MM.1S (cell line): Measurements from ENCODE around the gene PIBF1.

Experiments used
- EZH2 ChIP-seq: fragments of 300-600 bp; sonication (generic); optimal IDR thresholded peaks from 2 replicates; pipeline ENCODE3; 2017; ENCODE audit warnings: low read depth, mild to moderate bottlenecking, antibody characterized with exemption, low read length, mixed read lengths
- EZH2phosphoT487 ChIP-seq: fragments of 300-600 bp; sonication (generic); IDR thresholded peaks from 2 replicates; pipeline ENCODE4 v1.6.1; 2018; ENCODE audit warnings: antibody characterized with exemption, low read length

DNA sequence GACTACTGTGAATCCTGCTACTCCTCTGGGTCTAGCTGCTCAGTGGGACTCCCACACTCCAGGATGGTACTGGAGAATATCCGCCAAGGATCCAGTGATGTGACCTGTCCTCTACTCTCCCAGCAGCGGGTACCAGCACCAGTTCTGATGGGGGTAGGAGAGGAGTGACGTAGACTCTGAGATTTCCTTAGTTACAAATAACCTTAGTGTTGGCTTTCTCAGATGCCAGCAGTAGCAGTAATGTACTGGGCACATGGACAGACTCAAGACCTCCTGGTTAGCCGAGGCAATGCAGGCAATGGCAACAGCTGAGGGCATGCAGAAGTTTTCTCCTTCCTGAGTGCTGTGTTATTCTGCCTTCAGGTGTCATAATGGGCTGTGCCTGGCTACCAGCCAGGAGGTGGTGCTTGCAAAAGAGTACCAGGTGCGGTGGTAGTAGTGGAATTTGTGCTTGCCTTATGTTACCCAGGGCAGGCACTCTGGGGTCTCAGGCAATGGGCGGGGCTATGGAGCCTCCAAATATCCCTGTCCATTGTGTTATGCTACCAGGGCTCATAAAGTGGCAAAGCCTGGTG lies 171.5 kb downstream of the PIBF1 start:
- TF ChIP-seq EZH2phosphoT487: no peak
- no peak for TF ChIP-seq EZH2
